HepG2 (cell line): ENCODE data around the gene MYO1E.

Experiments
- AHR ChIP-seq: IDR thresholded peaks from 2 replicates; pipeline ENCODE4 v1.6.1; 2018; ENCODE audit warnings: missing genetic modification reagents, missing compliant biosample characterization
- CTCF ChIP-seq: sonication (generic); formaldehyde crosslinking; IDR thresholded peaks from 2 replicates; pipeline ENCODE4 v1.5.0; 2020; ENCODE audit warnings: mild to moderate bottlenecking, missing genetic modification reagents, moderate library complexity
- ESRRA ChIP-seq: sonication (generic); formaldehyde crosslinking; IDR thresholded peaks from 2 replicates; pipeline ENCODE4 v1.5.1; 2020; ENCODE audit warnings: mild to moderate bottlenecking, low read depth, missing genetic modification reagents
- HDAC6 ChIP-seq: fragments of 200-600 bp; sonication (generic); IDR thresholded peaks from 2 replicates; pipeline ENCODE4 v1.7.0; 2017; ENCODE audit warnings: mild to moderate bottlenecking, antibody characterized with exemption, low read length, low read depth
- MAX ChIP-seq: IDR thresholded peaks from 2 replicates; pipeline ENCODE4 v1.6.1; 2012; ENCODE audit warnings: inconsistent platforms
- MBD4 ChIP-seq: IDR thresholded peaks from 2 replicates; pipeline ENCODE4 v1.6.1; 2012; ENCODE audit warnings: low read length, inconsistent platforms, borderline replicate concordance
- PRMT3 ChIP-seq: sonication (generic); formaldehyde crosslinking; IDR thresholded peaks from 2 replicates; pipeline ENCODE4 v1.8.1; 2022; ENCODE audit warnings: low read depth, mild to moderate bottlenecking, moderate library complexity, missing genetic modification reagents, borderline replicate concordance
- SP5 ChIP-seq: IDR thresholded peaks from 2 replicates; pipeline ENCODE4 v1.6.1; 2016; ENCODE audit warnings: low read depth, borderline replicate concordance
- TFE3 ChIP-seq: IDR thresholded peaks from 2 replicates; pipeline ENCODE4 v1.6.1; 2016
- ZNF562 ChIP-seq: sonication (generic); formaldehyde crosslinking; IDR thresholded peaks from 2 replicates; pipeline ENCODE4 v1.8.0; 2022; ENCODE audit warnings: missing genetic modification reagents, borderline replicate concordance

- TF ChIP-seq CTCF (CRISPR knock-in tag) (no peak), ESRRA (CRISPR knock-in tag) (no peak), HDAC6 (no peak), MBD4 (no peak), ZNF562 (CRISPR knock-in tag) (no peak), TFE3 (CRISPR knock-in tag) (no peak), MAX (no peak), AHR (CRISPR knock-in tag) (no peak), SP5 (CRISPR knock-in tag) (no peak), PRMT3 (CRISPR knock-in tag) (no peak)
Measured at GRCh38 chr15:59306520-59307164, 66.0 kb downstream of the MYO1E start.
